ENCODE data around the gene SERBP1.
A peak's percentile ranks its signal among the peaks of the same experiment; 100 is the strongest.

SERBP1 gene

DNA sequence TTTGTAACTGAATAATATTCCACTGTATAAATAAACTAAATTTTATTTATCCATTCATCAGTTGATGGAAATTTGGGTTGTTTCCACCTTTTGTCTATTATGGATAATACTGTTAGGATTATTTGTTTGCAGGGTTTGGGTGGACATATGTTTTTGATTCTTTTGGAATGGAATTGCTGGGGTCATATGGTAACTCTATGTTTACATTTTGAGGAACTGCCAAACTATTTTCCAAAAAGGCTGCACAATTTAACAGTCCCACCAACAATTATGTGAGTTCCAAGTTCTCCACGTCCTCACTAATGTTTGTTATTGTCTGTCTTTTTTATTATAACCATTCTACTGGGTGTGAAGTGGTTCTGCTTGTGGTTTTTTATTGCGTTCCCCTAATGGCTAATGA is 4.3 kb upstream of the SERBP1 start:
- DNase-seq (ENCODE audit: low read depth), result no peak
- H3K4me3 ChIP-seq (replicated peaks; ENCODE audit: low read depth, low read length), result no peak overlapping the region
- TF ChIP-seq, protein P1, sequence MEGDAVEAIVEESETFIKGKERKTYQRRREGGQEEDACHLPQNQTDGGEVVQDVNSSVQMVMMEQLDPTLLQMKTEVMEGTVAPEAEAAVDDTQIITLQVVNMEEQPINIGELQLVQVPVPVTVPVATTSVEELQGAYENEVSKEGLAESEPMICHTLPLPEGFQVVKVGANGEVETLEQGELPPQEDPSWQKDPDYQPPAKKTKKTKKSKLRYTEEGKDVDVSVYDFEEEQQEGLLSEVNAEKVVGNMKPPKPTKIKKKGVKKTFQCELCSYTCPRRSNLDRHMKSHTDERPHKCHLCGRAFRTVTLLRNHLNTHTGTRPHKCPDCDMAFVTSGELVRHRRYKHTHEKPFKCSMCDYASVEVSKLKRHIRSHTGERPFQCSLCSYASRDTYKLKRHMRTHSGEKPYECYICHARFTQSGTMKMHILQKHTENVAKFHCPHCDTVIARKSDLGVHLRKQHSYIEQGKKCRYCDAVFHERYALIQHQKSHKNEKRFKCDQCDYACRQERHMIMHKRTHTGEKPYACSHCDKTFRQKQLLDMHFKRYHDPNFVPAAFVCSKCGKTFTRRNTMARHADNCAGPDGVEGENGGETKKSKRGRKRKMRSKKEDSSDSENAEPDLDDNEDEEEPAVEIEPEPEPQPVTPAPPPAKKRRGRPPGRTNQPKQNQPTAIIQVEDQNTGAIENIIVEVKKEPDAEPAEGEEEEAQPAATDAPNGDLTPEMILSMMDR (IDR thresholded peaks at IDR 0.05; ENCODE audit: low read length, missing control alignments), result no peak

DNA sequence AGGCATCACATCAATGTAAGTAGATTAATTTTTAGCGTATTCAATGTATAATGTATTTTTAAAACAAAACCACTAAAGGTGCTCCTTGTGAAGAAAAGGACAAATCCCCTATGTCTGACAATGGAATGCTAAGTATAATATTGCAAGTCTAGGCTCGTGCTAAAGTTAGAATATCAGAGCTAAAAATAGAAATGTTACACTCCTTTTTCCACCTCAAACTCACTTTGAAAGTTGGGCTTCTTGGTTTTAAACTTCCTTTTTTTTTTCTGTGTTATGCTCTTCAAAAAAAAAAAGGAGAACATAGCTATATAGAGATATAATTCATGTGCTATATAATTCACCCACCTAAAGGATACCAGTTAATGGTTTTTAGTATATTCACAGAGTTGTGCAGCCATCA is 3.6 kb upstream of the SERBP1 start:
- no peak for DNase-seq (ENCODE audit: low read depth)

DNA sequence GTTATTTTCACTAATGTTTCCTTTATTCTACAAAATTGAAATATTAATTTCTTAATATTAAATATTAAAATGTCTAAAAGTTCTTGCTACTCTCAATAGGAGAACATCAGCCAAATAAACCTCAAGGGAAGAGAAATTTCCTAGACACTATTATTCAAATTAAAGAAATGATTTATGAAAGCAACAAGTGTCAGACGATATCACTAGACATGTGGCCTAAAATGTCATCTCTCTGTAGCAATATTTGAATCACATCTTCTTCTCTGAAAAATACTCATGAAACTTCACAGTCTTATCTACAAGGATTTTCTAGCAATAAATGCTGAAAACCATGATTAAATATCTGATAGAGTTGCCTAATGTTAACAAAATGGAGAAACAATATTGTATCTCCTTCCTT is 2.5 kb upstream of the SERBP1 start:
- H3K4me3 ChIP-seq (replicated peaks; ENCODE audit: low read depth, low read length), result no peak overlapping the region
- TF ChIP-seq, protein P1 (IDR thresholded peaks at IDR 0.05; ENCODE audit: low read length, missing control alignments), result no peak
- no peak for DNase-seq (ENCODE audit: low read depth)

More for the DNA sequence above, 3.6 kb upstream of the SERBP1 start:
- H3K4me3 ChIP-seq (replicated peaks; ENCODE audit: low read depth, low read length), result no peak overlapping the region
- TF ChIP-seq, protein P1 (IDR thresholded peaks at IDR 0.05; ENCODE audit: low read length, missing control alignments), result no peak

DNA sequence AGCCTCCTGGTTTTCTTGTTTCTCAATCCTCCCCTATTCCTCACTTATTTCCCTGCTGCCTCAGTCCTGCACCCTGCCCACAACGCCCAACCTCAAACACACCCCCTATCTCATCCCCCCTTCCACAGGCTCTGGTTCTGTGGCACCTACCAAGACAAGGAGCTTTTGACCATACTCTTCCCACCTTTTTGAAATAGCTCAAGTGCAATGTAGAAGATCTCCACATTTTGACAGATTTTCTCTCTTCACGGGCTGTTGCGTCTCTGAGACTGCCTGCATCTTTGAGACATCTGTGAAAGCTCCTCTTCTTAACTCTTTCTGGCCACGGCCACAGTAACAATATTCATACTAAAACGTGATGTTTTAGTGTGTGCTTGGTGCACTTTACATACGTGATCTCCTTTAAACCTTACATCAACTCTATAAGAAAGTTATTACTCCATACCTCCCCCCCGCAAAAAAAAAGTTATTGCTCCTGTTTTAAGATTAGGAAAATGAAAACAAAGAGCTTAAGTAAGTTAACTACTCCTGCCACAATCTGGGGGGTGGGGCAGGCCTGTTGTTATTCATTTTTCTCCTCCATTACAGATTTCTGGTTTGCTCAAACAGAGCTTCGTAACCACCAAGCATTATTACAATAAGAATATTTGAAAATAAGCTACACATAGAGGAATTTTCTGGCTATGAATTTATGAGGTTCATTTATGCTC is 1.8 kb upstream of the SERBP1 start:
- DNase-seq (ENCODE audit: low read depth), result no peak
- H3K4me3 ChIP-seq (replicated peaks; ENCODE audit: low read depth, low read length), result no peak overlapping the region
- TF ChIP-seq, protein P1 (IDR thresholded peaks at IDR 0.05; ENCODE audit: low read length, missing control alignments), result no peak

DNA sequence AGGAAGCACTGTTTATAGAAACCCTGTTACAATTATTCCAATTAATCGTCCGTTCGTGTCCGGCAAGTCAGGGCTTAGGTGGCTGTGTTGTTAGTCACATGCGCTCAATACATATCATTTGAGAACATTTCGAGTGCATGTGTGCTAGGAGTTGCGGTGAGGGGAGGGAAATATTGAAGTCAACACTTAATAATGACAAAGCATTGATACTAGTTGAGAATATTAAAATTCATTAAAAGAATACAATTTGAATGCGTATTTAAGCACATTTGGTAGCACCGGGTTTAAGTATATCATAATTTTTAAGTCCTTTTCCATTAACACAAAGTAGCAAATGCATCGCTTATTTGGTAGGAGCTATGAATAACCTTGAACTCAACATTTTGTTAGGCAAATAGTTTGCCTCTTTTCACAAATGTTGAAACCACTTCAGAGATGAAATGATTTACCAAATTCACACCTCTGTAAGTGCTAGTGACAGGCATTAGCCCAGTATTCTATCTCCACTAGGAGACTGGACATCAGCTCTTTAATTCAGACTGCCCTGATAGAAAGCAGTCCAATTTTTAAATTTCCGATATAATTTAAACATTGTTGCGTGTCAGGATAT is 1.1 kb upstream of the SERBP1 start:
- peak overlapping the region; percentile 95 for H3K4me3 ChIP-seq (replicated peaks; ENCODE audit: low read depth, low read length)
- TF ChIP-seq, protein P1 (IDR thresholded peaks at IDR 0.05; ENCODE audit: low read length, missing control alignments), result no peak
- no peak for DNase-seq (ENCODE audit: low read depth)

DNA sequence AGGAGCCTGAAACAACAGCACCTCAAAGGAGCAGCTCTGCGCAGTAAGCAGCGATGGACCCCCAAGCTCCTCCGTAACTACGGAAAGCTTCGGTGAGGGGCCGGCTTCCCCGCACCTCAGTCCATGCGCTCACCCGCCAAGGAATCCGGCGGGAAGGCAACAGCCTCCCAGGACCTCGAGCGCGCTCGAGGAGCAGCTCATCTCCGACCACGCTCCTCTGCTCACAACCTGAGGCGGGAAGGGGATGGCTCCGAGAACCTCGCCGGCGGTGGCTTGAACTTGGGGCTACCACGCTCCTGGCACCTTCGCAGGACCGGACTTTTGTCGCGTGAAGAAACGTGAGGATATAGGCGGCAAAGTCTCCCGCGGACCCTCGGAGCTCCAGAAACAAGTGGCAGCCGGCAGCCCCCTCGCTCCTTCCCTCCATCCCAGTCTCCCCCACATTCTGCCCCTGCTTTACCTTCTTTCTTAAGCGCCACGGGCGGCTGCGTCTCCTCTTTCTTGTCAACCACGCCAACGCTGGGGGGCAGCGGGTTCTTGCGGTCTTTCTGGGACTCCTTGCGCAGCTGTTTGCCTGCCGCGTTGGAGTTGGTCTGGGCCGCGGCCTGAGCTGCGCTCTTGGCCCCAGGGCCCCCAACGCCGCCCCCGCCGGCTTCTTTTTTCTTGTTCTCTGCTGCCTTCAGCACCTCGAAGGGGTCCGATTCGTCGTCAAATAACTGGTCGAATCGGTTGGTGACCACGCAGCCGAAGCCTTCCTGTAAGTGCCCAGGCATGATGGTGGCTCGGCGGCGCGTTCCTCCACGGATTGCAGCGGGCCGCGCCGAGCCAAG is 459 bp downstream of the SERBP1 start:
- TF ChIP-seq, protein P1 (IDR thresholded peaks at IDR 0.05; ENCODE audit: low read length, missing control alignments), result no peak
- peak overlapping the region; percentile 95 for H3K4me3 ChIP-seq (replicated peaks; ENCODE audit: low read depth, low read length)
- no peak for DNase-seq (ENCODE audit: low read depth)
